Central memory CD4-positive, alpha-beta T cell (primary cell): Measurements from ENCODE around the gene SLC35B3.
"Not testable (repeated sequence)": the region's sequence is repeated elsewhere in the genome, so short reads cannot be mapped to it uniquely, and the experiment has no call there.

Experiments
- DNase-seq: peaks from one replicate; pipeline ENCODE4 v3.0.0; 2022

SLC35B3 gene

GRCh38 chr6:8405946-8406345 lies 29.4 kb downstream of the SLC35B3 start:
- not testable (repeated sequence) for DNase-seq

GRCh38 chr6:8402546-8402945 lies 32.8 kb downstream of the SLC35B3 start:
- no peak for DNase-seq

- no peak for DNase-seq
These were observed 34.7 kb downstream of the SLC35B3 start for GRCh38 chr6:8400663-8401062.

- DNase-seq = no peak
These were observed 42.8 kb downstream of the SLC35B3 start for GRCh38 chr6:8392569-8392968.

- no peak for DNase-seq
These were observed 43.4 kb downstream of the SLC35B3 start for GRCh38 chr6:8391934-8392333.

- DNase-seq = no peak
These were observed 46.1 kb downstream of the SLC35B3 start for GRCh38 chr6:8389036-8389818.

GRCh38 chr6:8387942-8388437 lies 47.4 kb downstream of the SLC35B3 start:
- DNase-seq = no peak

- DNase-seq = no peak
These were observed 51.8 kb downstream of the SLC35B3 start for GRCh38 chr6:8383584-8383983.

- no peak for DNase-seq
These were observed 52.9 kb downstream of the SLC35B3 start for GRCh38 chr6:8382434-8382833.

GRCh38 chr6:8375916-8376315 lies 59.4 kb downstream of the SLC35B3 start:
- DNase-seq = no peak
